GM18909 (cell line): ENCODE data around the gene CYP27C1.
"Not testable (repeated sequence)": the region's sequence is repeated elsewhere in the genome, so short reads cannot be mapped to it uniquely, and the experiment has no call there.

Experiments used
- ATAC-seq: cut with Tn5 transposase; IDR thresholded peaks from one replicate; pipeline ENCODE4 v1.9.1; 2021; ENCODE audit warnings: mild to moderate bottlenecking; ENCODE audit not compliant: unreplicated experiment, poor library complexity

CYP27C1 gene

GRCh38 chr2:127225186-127225960 is 5.3 kb upstream of the CYP27C1 start:
- ATAC-seq, result no peak

- ATAC-seq, result not testable (repeated sequence)
These were observed 4.0 kb upstream of the CYP27C1 start for GRCh38 chr2:127224135-127224534.

DNA sequence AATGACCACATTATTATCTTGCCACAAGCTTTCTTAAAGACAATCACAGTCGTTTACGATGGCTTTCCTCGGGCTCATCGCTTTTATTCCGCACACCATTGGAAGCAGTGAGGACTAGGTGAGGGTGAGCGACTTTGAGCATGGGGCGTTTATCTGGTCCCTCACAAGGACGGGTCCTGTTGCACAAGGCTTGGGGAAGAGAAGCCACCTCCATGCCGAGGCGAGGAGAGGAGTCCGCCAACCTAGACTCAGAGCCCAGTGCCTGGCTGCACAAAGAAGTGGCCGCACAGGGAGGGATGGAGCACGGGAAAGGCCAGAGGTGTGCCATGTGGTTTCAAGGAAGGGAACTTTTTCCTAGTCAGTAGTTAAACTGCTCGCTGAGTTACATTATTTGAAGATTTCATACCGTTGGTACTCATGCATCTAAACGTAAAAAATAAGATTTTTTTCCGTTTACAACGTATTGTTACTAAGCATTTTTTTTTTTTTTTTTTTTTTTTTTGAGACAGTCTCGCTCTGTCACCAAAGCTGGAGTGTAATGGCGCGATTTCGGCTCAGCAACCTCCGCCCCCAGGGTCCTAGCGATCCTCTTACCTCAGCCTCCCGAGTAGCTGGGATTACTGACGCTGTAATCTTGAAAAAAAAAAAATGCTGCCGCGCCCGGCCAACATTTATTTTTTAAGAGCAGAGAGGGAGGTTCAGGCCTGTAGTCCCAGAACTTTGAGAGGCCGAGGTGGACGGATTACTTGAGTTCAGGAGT is 849 bp upstream of the CYP27C1 start:
- ATAC-seq, result no peak

- no peak for ATAC-seq
These were observed 678 bp downstream of the CYP27C1 start for GRCh38 chr2:127219171-127220070.

- no peak for ATAC-seq
These were observed 1.3 kb downstream of the CYP27C1 start for GRCh38 chr2:127218812-127219170.

GRCh38 chr2:127217470-127218325 is 2.4 kb downstream of the CYP27C1 start:
- no peak for ATAC-seq

DNA sequence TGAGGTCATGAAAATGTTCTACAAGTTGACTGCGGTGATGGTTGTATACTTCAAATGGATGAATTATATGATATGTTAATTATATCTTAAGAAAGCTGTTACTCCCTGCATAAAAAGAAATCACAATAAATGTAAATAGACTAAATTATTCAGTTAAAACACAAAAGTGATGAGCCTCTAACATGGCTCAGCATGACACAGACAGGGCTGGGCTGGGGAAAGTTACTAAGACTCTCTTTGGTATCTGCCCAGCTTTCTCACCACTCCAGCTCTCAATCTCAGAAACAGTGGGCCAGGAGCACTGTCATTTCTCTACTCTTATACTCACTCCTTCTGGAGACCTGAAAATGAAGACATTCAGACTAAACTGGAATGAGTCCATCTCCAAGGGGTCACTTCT is 3.5 kb downstream of the CYP27C1 start:
- no peak for ATAC-seq

DNA sequence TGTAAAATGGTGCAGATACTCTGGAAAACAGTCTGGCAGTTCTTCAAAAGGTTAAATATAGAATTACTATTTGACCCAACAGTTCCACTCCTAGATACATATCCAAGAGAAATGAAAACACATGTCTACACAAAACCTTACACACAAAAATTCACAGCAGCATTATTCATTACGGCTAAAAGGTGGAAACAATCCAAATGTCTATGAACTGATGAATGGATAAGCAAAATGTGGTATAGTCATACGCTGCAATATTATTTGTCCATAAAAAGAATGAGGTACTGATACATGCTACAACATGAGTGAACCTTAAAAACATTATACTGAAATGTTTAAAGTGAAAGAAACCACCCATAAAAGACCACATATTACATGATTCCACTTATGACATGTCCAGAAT is 4.0 kb downstream of the CYP27C1 start:
- ATAC-seq, result no peak

- ATAC-seq, result not testable (repeated sequence)
These were observed 5.9 kb downstream of the CYP27C1 start for GRCh38 chr2:127214201-127214600.

DNA sequence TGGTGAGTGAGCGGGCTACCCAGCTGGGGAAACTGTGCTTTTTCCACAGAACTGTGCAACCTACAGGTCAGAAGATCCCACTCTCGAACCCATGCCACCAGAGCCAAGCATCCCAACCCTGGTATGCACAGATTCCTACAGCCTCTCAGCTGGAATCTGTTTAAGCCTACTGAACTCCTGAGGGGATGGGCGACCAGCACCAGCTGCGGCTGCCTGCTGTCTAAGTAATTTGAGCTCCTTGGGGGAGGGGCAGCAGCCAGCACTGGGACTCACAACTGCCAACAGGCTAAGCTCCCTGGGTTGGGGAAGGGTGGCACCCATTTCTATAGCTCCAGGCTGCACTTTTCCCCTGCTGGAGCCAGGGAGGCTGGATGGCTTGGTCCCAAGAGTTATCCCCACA is 11.8 kb downstream of the CYP27C1 start:
- no peak for ATAC-seq

DNA sequence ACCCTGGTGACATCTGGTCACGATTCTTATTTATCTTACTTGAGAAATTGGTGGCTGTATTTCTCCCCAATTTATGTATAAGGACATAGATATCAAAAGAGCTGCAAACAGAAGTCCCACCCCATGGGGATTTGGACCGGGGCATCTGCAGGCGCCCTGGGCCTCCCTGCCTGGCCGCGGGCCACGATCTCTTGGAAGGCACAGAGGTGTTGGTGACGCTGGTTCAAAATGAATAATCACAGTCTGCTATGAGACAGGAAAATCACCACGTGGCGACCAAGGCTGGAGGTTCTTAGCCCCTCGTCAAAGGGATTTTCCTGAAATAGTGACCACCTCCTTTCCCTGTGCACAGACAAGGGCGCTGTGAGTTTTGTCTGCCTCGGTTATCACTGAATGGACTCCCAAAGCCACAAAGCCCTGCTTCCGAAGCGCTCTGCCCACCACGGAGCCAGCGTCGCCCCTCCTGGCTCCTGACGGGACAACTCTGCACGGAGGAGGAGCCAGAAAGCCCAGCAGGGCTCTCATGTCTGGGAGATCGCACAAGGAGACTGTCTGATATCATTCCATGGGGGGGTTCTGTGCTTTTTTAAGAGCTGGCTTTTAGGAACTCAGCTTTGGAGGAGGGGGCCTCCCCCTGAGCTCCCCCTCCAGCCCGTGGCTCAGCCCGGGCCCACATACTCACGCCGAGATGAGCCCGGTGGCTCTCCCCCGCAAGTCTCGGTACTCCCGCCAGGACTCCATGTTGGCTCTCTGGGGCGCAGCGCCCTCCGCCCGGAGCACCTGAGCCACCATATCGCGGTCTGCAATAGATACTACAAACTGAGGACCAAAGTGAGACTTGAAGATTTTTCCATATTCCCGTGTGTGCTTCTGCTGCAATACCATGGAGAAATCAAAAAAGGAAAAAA is 14.6 kb downstream of the CYP27C1 start:
- no peak for ATAC-seq

DNA sequence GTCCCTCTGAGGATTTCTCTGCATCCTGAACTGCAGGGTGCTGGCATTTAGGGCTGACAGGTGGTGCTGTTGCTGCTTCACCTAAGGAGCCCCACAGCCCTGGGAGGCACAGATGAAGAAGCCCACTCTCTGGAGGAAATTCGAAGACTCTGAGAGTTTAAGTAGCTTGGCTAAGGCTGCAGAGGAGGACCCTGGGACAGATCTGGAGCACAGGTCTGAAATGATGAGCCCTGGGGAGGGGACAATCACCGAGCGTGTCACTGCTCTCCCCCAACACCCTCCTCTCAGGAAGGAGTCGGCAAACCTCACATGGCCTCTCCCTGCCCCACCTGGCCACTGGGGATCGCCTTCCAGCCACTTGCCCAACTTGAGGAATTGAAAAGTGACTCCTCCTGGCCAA is 18.6 kb downstream of the CYP27C1 start:
- no peak for ATAC-seq

GRCh38 chr2:127200962-127201361 is 19.1 kb downstream of the CYP27C1 start:
- ATAC-seq, result no peak

DNA sequence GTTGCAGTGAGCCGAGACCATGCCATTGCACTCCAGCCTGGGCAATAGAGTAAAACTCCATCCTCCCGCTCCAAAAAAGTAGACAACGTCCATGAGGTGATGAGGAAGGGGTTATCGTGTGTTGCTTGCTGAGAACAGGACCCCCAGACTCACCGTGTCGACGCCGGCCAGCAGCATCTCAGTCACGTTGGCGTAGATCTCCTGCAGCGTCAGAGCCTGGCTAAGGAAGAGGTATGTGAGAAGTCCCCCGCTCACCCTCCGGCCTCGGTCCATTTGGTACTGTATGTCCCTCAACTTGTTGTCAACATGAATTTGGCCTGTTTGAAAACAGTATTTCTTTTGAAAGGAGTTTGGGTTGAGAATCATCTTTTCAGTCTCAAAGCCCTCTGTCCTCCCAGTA is 20.9 kb downstream of the CYP27C1 start:
- ATAC-seq, result no peak

GRCh38 chr2:127197475-127198385 is 22.4 kb downstream of the CYP27C1 start:
- ATAC-seq, result no peak

- ATAC-seq, result no peak
These were observed 23.1 kb downstream of the CYP27C1 start for GRCh38 chr2:127196998-127197397.

DNA sequence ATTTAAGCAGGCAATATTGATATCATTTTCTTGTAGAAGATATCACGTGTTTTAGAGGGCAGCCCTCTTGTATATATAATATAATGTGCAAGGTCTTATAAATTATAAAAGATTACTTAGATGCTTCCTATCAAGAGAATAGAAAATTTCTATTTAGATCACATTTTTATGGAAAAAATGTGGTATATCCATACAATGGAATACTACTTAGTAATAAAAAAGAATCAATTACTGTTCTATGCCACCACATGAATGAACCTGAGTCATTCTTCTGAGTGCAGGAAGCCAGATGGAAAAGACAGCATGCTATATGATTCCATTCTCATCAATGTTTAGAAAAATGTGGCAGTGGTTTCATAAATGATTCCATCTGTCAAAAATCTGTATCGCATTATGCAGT is 23.6 kb downstream of the CYP27C1 start:
- ATAC-seq, result no peak
